ENCODE results near the gene PCK1. TPM values are rescaled to one million over a fixed set of nuclear protein-coding genes. Genes with fewer than 3 reads are reported as not detected.

Gene PCK1
- total RNA-seq, 1 experiment from 2014 or later = 0.49 TPM

- H3K9ac ChIP-seq (ENCODE audit: low read length) = no peak overlapping the region
- DNase-seq (ENCODE audit: low read depth, low spot score) = no peak
- TF ChIP-seq FOSL1 (IDR thresholded peaks at IDR 0.05; ENCODE audit: low read depth) (no peak), MAX (IDR thresholded peaks at IDR 0.05) (no peak), EZH2 (IDR thresholded peaks at IDR 0.05) (no peak), RAD21 (IDR thresholded peaks at IDR 0.05; ENCODE audit: low read depth) (peak; percentile 10; the same call in 1 of the 2 replicates)
- TF ChIP-seq, protein P1, sequence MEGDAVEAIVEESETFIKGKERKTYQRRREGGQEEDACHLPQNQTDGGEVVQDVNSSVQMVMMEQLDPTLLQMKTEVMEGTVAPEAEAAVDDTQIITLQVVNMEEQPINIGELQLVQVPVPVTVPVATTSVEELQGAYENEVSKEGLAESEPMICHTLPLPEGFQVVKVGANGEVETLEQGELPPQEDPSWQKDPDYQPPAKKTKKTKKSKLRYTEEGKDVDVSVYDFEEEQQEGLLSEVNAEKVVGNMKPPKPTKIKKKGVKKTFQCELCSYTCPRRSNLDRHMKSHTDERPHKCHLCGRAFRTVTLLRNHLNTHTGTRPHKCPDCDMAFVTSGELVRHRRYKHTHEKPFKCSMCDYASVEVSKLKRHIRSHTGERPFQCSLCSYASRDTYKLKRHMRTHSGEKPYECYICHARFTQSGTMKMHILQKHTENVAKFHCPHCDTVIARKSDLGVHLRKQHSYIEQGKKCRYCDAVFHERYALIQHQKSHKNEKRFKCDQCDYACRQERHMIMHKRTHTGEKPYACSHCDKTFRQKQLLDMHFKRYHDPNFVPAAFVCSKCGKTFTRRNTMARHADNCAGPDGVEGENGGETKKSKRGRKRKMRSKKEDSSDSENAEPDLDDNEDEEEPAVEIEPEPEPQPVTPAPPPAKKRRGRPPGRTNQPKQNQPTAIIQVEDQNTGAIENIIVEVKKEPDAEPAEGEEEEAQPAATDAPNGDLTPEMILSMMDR (IDR thresholded peaks at IDR 0.05 in 2 of 3, conservative IDR thresholded peaks at IDR 0.05 in 1 of 3; ENCODE audit: borderline replicate concordance in 1 of 3, insufficient read depth in 1 of 3, low read depth in 2 of 3, low read length in 2 of 3) = peak in 2 of 3 experiments; percentile 68 to 76; a peak in 4 of 6 replicates
- TF ChIP-seq, protein P2, sequence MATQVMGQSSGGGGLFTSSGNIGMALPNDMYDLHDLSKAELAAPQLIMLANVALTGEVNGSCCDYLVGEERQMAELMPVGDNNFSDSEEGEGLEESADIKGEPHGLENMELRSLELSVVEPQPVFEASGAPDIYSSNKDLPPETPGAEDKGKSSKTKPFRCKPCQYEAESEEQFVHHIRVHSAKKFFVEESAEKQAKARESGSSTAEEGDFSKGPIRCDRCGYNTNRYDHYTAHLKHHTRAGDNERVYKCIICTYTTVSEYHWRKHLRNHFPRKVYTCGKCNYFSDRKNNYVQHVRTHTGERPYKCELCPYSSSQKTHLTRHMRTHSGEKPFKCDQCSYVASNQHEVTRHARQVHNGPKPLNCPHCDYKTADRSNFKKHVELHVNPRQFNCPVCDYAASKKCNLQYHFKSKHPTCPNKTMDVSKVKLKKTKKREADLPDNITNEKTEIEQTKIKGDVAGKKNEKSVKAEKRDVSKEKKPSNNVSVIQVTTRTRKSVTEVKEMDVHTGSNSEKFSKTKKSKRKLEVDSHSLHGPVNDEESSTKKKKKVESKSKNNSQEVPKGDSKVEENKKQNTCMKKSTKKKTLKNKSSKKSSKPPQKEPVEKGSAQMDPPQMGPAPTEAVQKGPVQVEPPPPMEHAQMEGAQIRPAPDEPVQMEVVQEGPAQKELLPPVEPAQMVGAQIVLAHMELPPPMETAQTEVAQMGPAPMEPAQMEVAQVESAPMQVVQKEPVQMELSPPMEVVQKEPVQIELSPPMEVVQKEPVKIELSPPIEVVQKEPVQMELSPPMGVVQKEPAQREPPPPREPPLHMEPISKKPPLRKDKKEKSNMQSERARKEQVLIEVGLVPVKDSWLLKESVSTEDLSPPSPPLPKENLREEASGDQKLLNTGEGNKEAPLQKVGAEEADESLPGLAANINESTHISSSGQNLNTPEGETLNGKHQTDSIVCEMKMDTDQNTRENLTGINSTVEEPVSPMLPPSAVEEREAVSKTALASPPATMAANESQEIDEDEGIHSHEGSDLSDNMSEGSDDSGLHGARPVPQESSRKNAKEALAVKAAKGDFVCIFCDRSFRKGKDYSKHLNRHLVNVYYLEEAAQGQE (IDR thresholded peaks at IDR 0.05; ENCODE audit: low read depth) = no peak
- TF ChIP-seq, protein P3, sequence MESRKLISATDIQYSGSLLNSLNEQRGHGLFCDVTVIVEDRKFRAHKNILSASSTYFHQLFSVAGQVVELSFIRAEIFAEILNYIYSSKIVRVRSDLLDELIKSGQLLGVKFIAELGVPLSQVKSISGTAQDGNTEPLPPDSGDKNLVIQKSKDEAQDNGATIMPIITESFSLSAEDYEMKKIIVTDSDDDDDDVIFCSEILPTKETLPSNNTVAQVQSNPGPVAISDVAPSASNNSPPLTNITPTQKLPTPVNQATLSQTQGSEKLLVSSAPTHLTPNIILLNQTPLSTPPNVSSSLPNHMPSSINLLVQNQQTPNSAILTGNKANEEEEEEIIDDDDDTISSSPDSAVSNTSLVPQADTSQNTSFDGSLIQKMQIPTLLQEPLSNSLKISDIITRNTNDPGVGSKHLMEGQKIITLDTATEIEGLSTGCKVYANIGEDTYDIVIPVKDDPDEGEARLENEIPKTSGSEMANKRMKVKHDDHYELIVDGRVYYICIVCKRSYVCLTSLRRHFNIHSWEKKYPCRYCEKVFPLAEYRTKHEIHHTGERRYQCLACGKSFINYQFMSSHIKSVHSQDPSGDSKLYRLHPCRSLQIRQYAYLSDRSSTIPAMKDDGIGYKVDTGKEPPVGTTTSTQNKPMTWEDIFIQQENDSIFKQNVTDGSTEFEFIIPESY (IDR thresholded peaks at IDR 0.05; ENCODE audit: extremely low read depth, insufficient replicate concordance, low read length) = no peak
- intact Hi-C loops (cut with micrococcal nuclease) = no loop called here
- no peak overlapping the region for H3K4me3 ChIP-seq (replicated peaks in 1 of 2; ENCODE audit: low read depth in 1 of 2, low read length in 2 of 2)
- BruUV-seq (replicated peaks) = no TSS peak
- no peak overlapping the region for H2AFZ ChIP-seq (ENCODE audit: low read depth, low read length, poor library complexity, severe bottlenecking)
- H3K27ac ChIP-seq (ENCODE audit: low read depth, low read length) = no peak overlapping the region
- ATAC-seq = peak; percentile 83
- POLR2A ChIA-PET = no interaction called here
- no peaks in the 10 kb centered on the region for H3K4me1 ChIP-seq (ENCODE audit: control insufficient read depth in 1 of 2, insufficient read depth in 2 of 2, low read length in 2 of 2)
- H4K20me1 ChIP-seq (ENCODE audit: insufficient read depth) = no peaks in the 10 kb centered on the region
- H3K79me2 ChIP-seq (ENCODE audit: insufficient read depth, low read length) = no peaks in the 10 kb centered on the region
- H3K9me3 ChIP-seq (ENCODE audit: control insufficient read depth in 1 of 2, insufficient read depth in 1 of 2, low read depth in 1 of 2, low read length in 2 of 2) = no peaks in the 10 kb centered on the region
- H3K27me3 ChIP-seq (ENCODE audit: insufficient read depth, low read length) = peaks cover 51% of the 10 kb centered on the region
- no peaks in the 10 kb centered on the region for H3K36me3 ChIP-seq (ENCODE audit: control insufficient read depth in 1 of 2, insufficient read depth in 2 of 2, low read length in 2 of 2)
- CTCF ChIA-PET = no interaction called here
- RAD21 ChIA-PET (ENCODE audit: low non-redundant PET in 1 of 2, low total read pairs in 2 of 2, uncharacterized antibody in 2 of 2, unreplicated experiment in 2 of 2) = no interaction called here
- H3K9me2 ChIP-seq (ENCODE audit: insufficient read depth) = no peaks in the 10 kb centered on the region
- H3K4me2 ChIP-seq (ENCODE audit: low read length) = no peak overlapping the region
Measured at GRCh38 chr20:57573894-57574293, 13.0 kb downstream of the PCK1 start.

All from HCT116 (cell line).